CD14-positive monocyte (primary cell): Measurements from ENCODE around the gene PRRC2A. TPM values are rescaled to one million over a fixed set of nuclear protein-coding genes. Genes with fewer than 3 reads are reported as not detected.

Experiments
- DNase-seq, 3 donors: peaks; one replicate each; pipeline ENCODE4 v3.0.0-alpha.2; 2011 to 2022
- H2AFZ ChIP-seq: 2 replicates; pipeline ENCODE4 v1.6.0; 2012; ENCODE audit warnings: mild to moderate bottlenecking, low read depth, low read length, inconsistent platforms; ENCODE audit not compliant: insufficient read depth, poor library complexity, severe bottlenecking
- H3K27ac ChIP-seq, 2 donors: 1 replicate in 1 of 2; 2 replicates in 1 of 2; pipeline ENCODE4 v1.5.1; 2012 to 2013; ENCODE audit warnings: low read length in 2 of 2, control low read depth in 1 of 2, inconsistent platforms in 1 of 2, low read depth in 1 of 2, mild to moderate bottlenecking in 1 of 2
- H3K27me3 ChIP-seq, 2 donors: one replicate each; pipeline versions ENCODE4 v1.6.0 to v1.6.1; 2011 to 2013; ENCODE audit warnings: low read length in 2 of 2; ENCODE audit not compliant: control insufficient read depth in 2 of 2, insufficient read depth in 2 of 2
- H3K36me3 ChIP-seq, 2 donors: replicated peaks in 1 of 2; 1 replicate in 1 of 2; 2 replicates in 1 of 2; pipeline versions ENCODE4 v1.5.1 to v1.6.1; 2012 to 2013; ENCODE audit warnings: low read length in 2 of 2, control low read depth in 1 of 2, inconsistent platforms in 1 of 2, mild to moderate bottlenecking in 1 of 2; ENCODE audit not compliant: insufficient read depth in 2 of 2, control insufficient read depth in 1 of 2
- H3K4me1 ChIP-seq, 2 donors: 1 replicate in 1 of 2; 2 replicates in 1 of 2; pipeline versions ENCODE4 v1.5.1 to v1.6.1; 2012 to 2013; ENCODE audit warnings: low read length in 2 of 2, control low read depth in 1 of 2, inconsistent platforms in 1 of 2, mild to moderate bottlenecking in 1 of 2, moderate library complexity in 1 of 2; ENCODE audit not compliant: insufficient read depth in 2 of 2, control insufficient read depth in 1 of 2
- H3K4me2 ChIP-seq: replicated peaks from 2 replicates; pipeline ENCODE3; 2012; ENCODE audit warnings: low read length, moderate library complexity, mild to moderate bottlenecking; ENCODE audit not compliant: poor library complexity, severe bottlenecking; ENCODE audit errors: extremely low read depth
- H3K4me3 ChIP-seq, 3 experiments: fragments of 200-600 bp in 1 of 3; sonication (generic) in 1 of 3; replicated peaks in 1 of 3; 1 replicate in 2 of 3; 2 replicates in 1 of 3; pipeline ENCODE4 v1.5.1; 2011 to 2013; ENCODE audit warnings: low read length in 3 of 3, mild to moderate bottlenecking in 3 of 3, control low read depth in 2 of 3, low read depth in 2 of 3, inconsistent platforms in 1 of 3, moderate library complexity in 1 of 3
- H3K79me2 ChIP-seq: 2 replicates; pipeline ENCODE4 v1.6.0; 2012; ENCODE audit warnings: mild to moderate bottlenecking, control low read depth, inconsistent platforms, low read length, moderate library complexity; ENCODE audit not compliant: insufficient read depth
- H3K9ac ChIP-seq: 2 replicates; pipeline ENCODE4 v1.6.0; 2017; ENCODE audit warnings: low read length, mild to moderate bottlenecking; ENCODE audit not compliant: insufficient read depth, poor library complexity, severe bottlenecking
- H3K9me3 ChIP-seq, 2 donors: replicated peaks in 1 of 2; 1 replicate in 1 of 2; 2 replicates in 1 of 2; pipeline versions ENCODE4 v1.5.1 to v1.6.1; 2012 to 2013; ENCODE audit warnings: low read length in 2 of 2, control low read depth in 1 of 2; ENCODE audit not compliant: control insufficient read depth in 1 of 2, insufficient read depth in 1 of 2
- H4K20me1 ChIP-seq: 2 replicates; pipeline ENCODE4 v1.6.0; 2012; ENCODE audit warnings: mild to moderate bottlenecking, low read length, control low read depth, moderate library complexity; ENCODE audit not compliant: insufficient read depth
- H3K27ac Mint-ChIP-seq, 7 donors: one replicate each; pipeline ENCODE4 v1.8.0; 2020; ENCODE audit warnings: mild to moderate bottlenecking in 7 of 7, mixed read lengths in 7 of 7, moderate library complexity in 6 of 7, inconsistent platforms in 2 of 7
- H3K27me3 Mint-ChIP-seq, 3 donors: one replicate each; pipeline ENCODE4 v1.8.0; 2021 to 2022; ENCODE audit warnings: low read depth in 3 of 3, mild to moderate bottlenecking in 3 of 3, mixed read lengths in 3 of 3, moderate library complexity in 3 of 3, inconsistent platforms in 1 of 3
- H3K36me3 Mint-ChIP-seq, 2 donors: one replicate each; pipeline ENCODE4 v1.8.0; 2020; ENCODE audit warnings: mixed read lengths in 2 of 2, inconsistent platforms in 1 of 2, mild to moderate bottlenecking in 1 of 2
- H3K4me1 Mint-ChIP-seq: one replicate; pipeline ENCODE4 v1.8.0; 2020; ENCODE audit warnings: mild to moderate bottlenecking, mixed read lengths
- H3K4me3 Mint-ChIP-seq, 2 donors: one replicate each; pipeline ENCODE4 v1.8.0; 2020; ENCODE audit warnings: mild to moderate bottlenecking in 2 of 2, mixed read lengths in 2 of 2, moderate library complexity in 1 of 2
- H3K9me3 Mint-ChIP-seq, 7 donors: one replicate each; pipeline ENCODE4 v1.8.0; 2020 to 2022; ENCODE audit warnings: mixed read lengths in 7 of 7, mild to moderate bottlenecking in 6 of 7, moderate library complexity in 6 of 7, inconsistent platforms in 2 of 7
- WGBS: methylation state at CpG from one replicate; pipeline ENCODE4 v1.1.5; 2013; ENCODE audit warnings: missing lambda C conversion rate; ENCODE audit not compliant: insufficient coverage; 5-methylcytosine and 5-hydroxymethylcytosine counted together
- intact Hi-C, 2 donors: fragments of 100-400 bp; cut with micrococcal nuclease; formaldehyde crosslinking; loops; one replicate each; pipeline versions ENCODE4 v1.15.0 to v1.15.1; 2023
- polyA plus RNA-seq, 3 donors: library from polyadenylated mRNA; depleted of rRNA in 1 of 3; unstranded in 2 of 3; stranded (reverse) in 1 of 3; fragments of 300-500 nt in 2 of 3; fragments of >200 nt in 1 of 3; fragmentation: Illumina TruSeq in 2 of 3; gene quantifications; 1 replicate in 2 of 3; 2 replicates in 1 of 3; pipeline ENCODE4 v1.2.3, GENCODE V29; 2012 to 2021
- TF ChIP-seq, protein P1 (sequence below): fragments of 200-600 bp; IDR thresholded peaks from one replicate; pipeline ENCODE4 v1.8.0; 2022; ENCODE audit warnings: antibody characterized with exemption, mild to moderate bottlenecking

The PRRC2A gene
- polyA plus RNA-seq, 3 donors, result 1.2 to 76.7 (median 2.3) TPM

- no peaks in the 10 kb centered on the region for H3K4me1 Mint-ChIP-seq
- Histone ChIP-seq H3K4me2 (no peak overlapping the region), H2AFZ (no peak overlapping the region), H3K4me3 (no peak overlapping the region), H3K27ac (peak overlapping the region in 1 of 2 donors; percentile 26), H3K4me1 (no peaks in the 10 kb centered on the region), H3K27me3 (no peaks in the 10 kb centered on the region), H3K9me3 (no peaks in the 10 kb centered on the region), H3K36me3 (peaks cover 94 to 98% of the 10 kb centered on the region in 2 donors), H4K20me1 (peaks cover 79% of the 10 kb centered on the region), H3K79me2 (peaks cover 6% of the 10 kb centered on the region), H3K9ac (no peak overlapping the region)
- 100% methylated on average over 3 of the region's 6 CpGs for WGBS
- TF ChIP-seq, protein P1, sequence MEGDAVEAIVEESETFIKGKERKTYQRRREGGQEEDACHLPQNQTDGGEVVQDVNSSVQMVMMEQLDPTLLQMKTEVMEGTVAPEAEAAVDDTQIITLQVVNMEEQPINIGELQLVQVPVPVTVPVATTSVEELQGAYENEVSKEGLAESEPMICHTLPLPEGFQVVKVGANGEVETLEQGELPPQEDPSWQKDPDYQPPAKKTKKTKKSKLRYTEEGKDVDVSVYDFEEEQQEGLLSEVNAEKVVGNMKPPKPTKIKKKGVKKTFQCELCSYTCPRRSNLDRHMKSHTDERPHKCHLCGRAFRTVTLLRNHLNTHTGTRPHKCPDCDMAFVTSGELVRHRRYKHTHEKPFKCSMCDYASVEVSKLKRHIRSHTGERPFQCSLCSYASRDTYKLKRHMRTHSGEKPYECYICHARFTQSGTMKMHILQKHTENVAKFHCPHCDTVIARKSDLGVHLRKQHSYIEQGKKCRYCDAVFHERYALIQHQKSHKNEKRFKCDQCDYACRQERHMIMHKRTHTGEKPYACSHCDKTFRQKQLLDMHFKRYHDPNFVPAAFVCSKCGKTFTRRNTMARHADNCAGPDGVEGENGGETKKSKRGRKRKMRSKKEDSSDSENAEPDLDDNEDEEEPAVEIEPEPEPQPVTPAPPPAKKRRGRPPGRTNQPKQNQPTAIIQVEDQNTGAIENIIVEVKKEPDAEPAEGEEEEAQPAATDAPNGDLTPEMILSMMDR, result no peak
- intact Hi-C loops, result no loop called here
- H3K27ac Mint-ChIP-seq, result peak overlapping the region in 1 of 7 donors; percentile 18
- no peak for DNase-seq
- H3K4me3 Mint-ChIP-seq, result no peak overlapping the region
- H3K36me3 Mint-ChIP-seq, result peaks cover 81 to 99% of the 10 kb centered on the region in 2 donors
- no peaks in the 10 kb centered on the region for H3K27me3 Mint-ChIP-seq
- H3K9me3 Mint-ChIP-seq, result no peaks in the 10 kb centered on the region
These were observed 22.5 kb downstream of the PRRC2A start for GRCh38 chr6:31642798-31643570.

DNA sequence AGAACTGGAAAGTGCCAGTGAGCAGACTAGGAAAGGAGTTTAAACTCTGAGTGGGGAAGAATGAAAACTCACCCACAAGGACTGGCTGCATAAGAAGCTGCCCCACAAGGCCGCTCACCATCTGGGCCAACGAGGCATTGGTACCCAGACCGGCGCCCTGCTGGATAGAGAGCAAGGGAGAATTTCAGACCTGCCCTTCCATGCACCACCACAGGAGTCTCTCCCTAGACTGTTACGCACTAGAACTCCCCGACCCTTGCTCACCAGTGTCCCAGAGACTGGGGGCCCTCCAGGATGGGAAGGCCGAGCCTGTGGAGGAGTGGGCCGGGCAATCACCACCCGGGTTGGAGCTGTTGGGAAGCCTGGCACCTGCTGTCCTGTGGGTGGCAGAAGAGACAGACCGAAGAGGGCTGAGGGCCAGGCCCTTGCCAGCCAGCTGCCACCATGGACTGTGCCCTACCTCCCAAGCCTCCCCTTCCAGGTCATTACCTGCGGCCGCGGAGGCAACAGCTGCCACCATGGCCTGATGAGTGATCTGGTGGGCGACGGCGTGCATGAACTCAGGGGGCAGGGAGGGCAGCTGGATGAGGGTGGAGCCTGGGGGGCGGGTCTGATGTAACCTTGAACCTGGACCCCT, 23.4 kb downstream of the PRRC2A start:
- Histone ChIP-seq H4K20me1 (peaks cover 78% of the 10 kb centered on the region), H3K27ac (peak overlapping the region in 1 of 2 donors; percentile 1), H3K4me1 (no peaks in the 10 kb centered on the region), H3K36me3 (peaks cover 94 to 98% of the 10 kb centered on the region in 2 donors), H3K27me3 (no peaks in the 10 kb centered on the region), H3K4me3 (no peak overlapping the region), H3K9me3 (no peaks in the 10 kb centered on the region), H3K79me2 (peaks cover 16% of the 10 kb centered on the region), H3K4me2 (no peak overlapping the region), H2AFZ (no peak overlapping the region), H3K9ac (no peak overlapping the region)
- no peaks in the 10 kb centered on the region for H3K4me1 Mint-ChIP-seq
- H3K27ac Mint-ChIP-seq, result no peak overlapping the region
- H3K27me3 Mint-ChIP-seq, result no peaks in the 10 kb centered on the region
- WGBS, result 98% methylated on average over 6 of the region's 17 CpGs
- DNase-seq, result no peak
- no peaks in the 10 kb centered on the region for H3K9me3 Mint-ChIP-seq
- no peak overlapping the region for H3K4me3 Mint-ChIP-seq
- intact Hi-C loops, result no loop called here
- peaks cover 87 to 99% of the 10 kb centered on the region in 2 donors for H3K36me3 Mint-ChIP-seq
- TF ChIP-seq, protein P1, result no peak
